GM12878 (cell line): ENCODE data around the gene CDK4. TPM values are rescaled to one million over a fixed set of nuclear protein-coding genes. Genes with fewer than 3 reads are reported as not detected.

Experiments
- ATAC-seq: fragments of 200-7000 bp; cut with Tn5 transposase; 3 replicates; pipeline ENCODE4 v1.9.1; 2020; ENCODE audit warnings: mild to moderate bottlenecking, moderate library complexity
- BruUV-seq: library from RNA; stranded (reverse); fragments of 400-500 nt; replicated peaks from 2 replicates; lab custom pipeline; 2021; lab: Mats Ljungman, UMichigan
- CTCF ChIA-PET: fragments of 300-600 bp; sonication (Branson Sonifier 250); formaldehyde crosslinking; extraction: SDS; loops from one replicate; lab custom pipeline; 2021; ENCODE audit warnings: inconsistent platforms; lab: Yijun Ruan, JAX
- POLR2A ChIA-PET: fragments of 350-600 bp; formaldehyde crosslinking; extraction: SDS; loops from one replicate; lab custom pipeline; 2021; ENCODE audit warnings: inconsistent platforms; lab: Charles Lee
- RAD21 ChIA-PET: fragments of 300-600 bp; sonication (Branson Sonifier 250); formaldehyde crosslinking; loops from one replicate; lab custom pipeline; 2023; ENCODE audit warnings: antibody characterized with exemption; ENCODE audit not compliant: unreplicated experiment; lab: Charles Lee
- SMC1A ChIA-PET: fragments of 300-600 bp; sonication (Branson Sonifier 250); formaldehyde crosslinking; loops from one replicate; lab custom pipeline; 2023; ENCODE audit not compliant: unreplicated experiment, uncharacterized antibody; lab: Charles Lee
- DNase-seq: peaks from one replicate; pipeline ENCODE4 v3.0.0-alpha.2; 2011; ENCODE audit warnings: low read depth, low spot score
- FAIRE-seq: peaks from 3 replicates; lab custom pipeline; 2011; peaks lifted over from hg19 to GRCh38; lab: Jason Lieb, UNC
- H2AFZ ChIP-seq: 2 replicates; pipeline ENCODE4 v1.6.0; 2011; ENCODE audit warnings: low read depth, low read length, control low read depth; ENCODE audit not compliant: control insufficient read depth
- H3K27ac ChIP-seq: 2 replicates; pipeline ENCODE4 v1.5.1; 2011; ENCODE audit warnings: control low read depth; ENCODE audit not compliant: control insufficient read depth, insufficient read depth
- H3K27me3 ChIP-seq, 2 experiments: replicated peaks in 1 of 2; 2 replicates each; pipeline versions ENCODE4 v1.6.0 to v1.6.1; 2011; ENCODE audit warnings: low read length in 1 of 2; ENCODE audit not compliant: control insufficient read depth in 2 of 2, insufficient read depth in 2 of 2
- H3K36me3 ChIP-seq, 2 experiments: 2 replicates each; pipeline ENCODE4 v1.5.1; 2011; ENCODE audit warnings: low read length in 1 of 2; ENCODE audit not compliant: control insufficient read depth in 2 of 2, insufficient read depth in 2 of 2
- H3K4me1 ChIP-seq: 2 replicates; pipeline ENCODE4 v1.6.1; 2011; ENCODE audit warnings: mild to moderate bottlenecking, low read length, moderate library complexity, mixed read lengths; ENCODE audit not compliant: control insufficient read depth, insufficient read depth
- H3K4me2 ChIP-seq: 2 replicates; pipeline ENCODE4 v1.6.0; 2011; ENCODE audit warnings: control low read depth; ENCODE audit not compliant: control insufficient read depth, insufficient read depth
- H3K4me3 ChIP-seq: fragments of 200-600 bp; sonication (generic); 2 replicates; pipeline ENCODE4 v1.5.1; 2016
- H3K79me2 ChIP-seq: 2 replicates; pipeline ENCODE4 v1.6.0; 2011; ENCODE audit warnings: low read length; ENCODE audit not compliant: control insufficient read depth, insufficient read depth
- H3K9ac ChIP-seq: 2 replicates; pipeline ENCODE4 v1.8.0; 2011; ENCODE audit warnings: low read length, control low read depth, mixed read lengths; ENCODE audit not compliant: control insufficient read depth, insufficient read depth
- H3K9me3 ChIP-seq: replicated peaks from 3 replicates; pipeline ENCODE4 v1.5.1; 2011; ENCODE audit warnings: mild to moderate bottlenecking, low read length; ENCODE audit not compliant: control insufficient read depth, insufficient read depth
- H4K20me1 ChIP-seq: 2 replicates; pipeline ENCODE4 v1.6.0; 2011; ENCODE audit not compliant: control insufficient read depth, insufficient read depth
- BRCA1 ChIP-seq: IDR thresholded peaks from 2 replicates; pipeline ENCODE4 v1.6.1; 2011; ENCODE audit warnings: low read depth, low read length, improper control_type of control experiment
- CEBPZ ChIP-seq: fragments of 150-350 bp; IDR thresholded peaks from 2 replicates; pipeline ENCODE4 v1.6.1; 2016; ENCODE audit warnings: low read depth, low read length
- E4F1 ChIP-seq: fragments of 450-650 bp; IDR thresholded peaks from 2 replicates; pipeline ENCODE4 v1.6.1; 2018; ENCODE audit warnings: borderline replicate concordance, mild to moderate bottlenecking; ENCODE audit not compliant: partially characterized antibody
- HDAC2 ChIP-seq: fragments of 200-600 bp; sonication (generic); IDR thresholded peaks from 2 replicates; pipeline ENCODE4 v1.6.1; 2017
- RELB ChIP-seq: fragments of 450-650 bp; IDR thresholded peaks from 2 replicates; pipeline ENCODE4 v1.6.1; 2017; ENCODE audit warnings: low read depth, mild to moderate bottlenecking, moderate library complexity
- USF1 ChIP-seq: IDR thresholded peaks from 2 replicates; pipeline ENCODE4 v1.6.1; 2011; ENCODE audit warnings: borderline replicate concordance, low read depth, mild to moderate bottlenecking, moderate library complexity, mixed read lengths, low read length; ENCODE audit not compliant: insufficient read depth; ENCODE audit errors: extremely low read length
- YY1 ChIP-seq: IDR thresholded peaks from 2 replicates; pipeline ENCODE4 v1.6.1; 2011; ENCODE audit warnings: low read depth, mild to moderate bottlenecking, low read length
- ZBTB11 ChIP-seq: fragments of 450-650 bp; formaldehyde crosslinking; IDR thresholded peaks from 2 replicates; pipeline ENCODE4 v1.5.0; 2022; ENCODE audit warnings: mild to moderate bottlenecking, missing genetic modification characterization
- WGBS: methylation state at CpG from one replicate; pipeline ENCODE4 v1.1.6; 2016; ENCODE audit warnings: low lambda C conversion rate; ENCODE audit not compliant: insufficient replicate concordance, insufficient coverage; ENCODE audit errors: missing lambda C conversion rate; 5-methylcytosine and 5-hydroxymethylcytosine counted together
- in situ Hi-C: fragments of 300-500 bp; cut with MboI; formaldehyde crosslinking; loops from 9 replicates; pipeline ENCODE4 v1.14.3; 2018; ENCODE audit warnings: mixed read lengths
- intact Hi-C: fragments of 100-400 bp; cut with micrococcal nuclease; formaldehyde crosslinking; loops from one replicate; pipeline ENCODE4 v1.14.2; 2022; ENCODE audit not compliant: unreplicated experiment
- polyA plus RNA-seq, 11 experiments: library from polyadenylated mRNA; depleted of rRNA in 4 of 11; unstranded in 6 of 11; stranded (reverse) in 5 of 11; fragments of >200 nt; fragmentation: Nextera tagmentation in 4 of 11; fragmentation: Illumina TruSeq in 1 of 11; extraction: Ambion mirVana in 4 of 11; extraction: Trizol in 1 of 11; gene quantifications; 1 replicate in 1 of 11; 2 replicates in 10 of 11; pipeline versions ENCODE4 v1.2.1 to v1.2.3, GENCODE V29; 2011 to 2016; ENCODE audit warnings: inconsistent platforms in 2 of 11, missing spikeins in 2 of 11, low read depth in 1 of 11
- total RNA-seq, 4 experiments: library from RNA; depleted of rRNA in 3 of 4; stranded (reverse); fragments of >200 nt in 3 of 4; fragmentation: Illumina TruSeq in 1 of 4; extraction: Trizol in 1 of 4; gene quantifications; 2 replicates each; pipeline versions ENCODE4 v1.2.1 to v1.2.3, GENCODE V29; 2013 to 2021

The CDK4 gene
- total and polyA plus RNA-seq, 10 of the 15 experiments (the other 5 are each of a cell fraction or from before 2014, with no cell fraction given) = 26.1 to 385 (median 221) TPM

GRCh38 chr12:57739914-57740538 lies 12.1 kb downstream of the CDK4 start:
- no peak for DNase-seq
- no peak overlapping the region for H3K9ac ChIP-seq
- no peak overlapping the region for H3K27ac ChIP-seq
- peaks cover 20% of the 10 kb centered on the region for H3K79me2 ChIP-seq
- intact Hi-C loops (loop anchor here (2.0 kb wide), 1 partner anchor 45 kb away; the partner anchor contains the start of gene OS9), in situ Hi-C loops (no loop called here)
- H4K20me1 ChIP-seq = no peaks in the 10 kb centered on the region
- ChIA-PET SMC1A (interaction anchor here (0.5 to 1.5 kb wide), 2 partner anchors 157 to 158 kb away, joined by 4 read pairs; no protein-coding TSS in a partner anchor), RAD21 (interaction anchor here (2.4 kb wide), 1 partner anchor 16 kb away, joined by 13 read pairs; no protein-coding TSS in a partner anchor), CTCF (interaction anchor here (1.1 to 3.8 kb wide), 4 partner anchors 20 to 156 kb away, joined by 3 to 22 read pairs (median 6); partner anchors contain the start of gene OS9), POLR2A (interaction anchor here (0.9 kb wide), 1 partner anchor 12 kb away, joined by 4 read pairs; the partner anchor contains the start of gene CDK4)
- no peak overlapping the region for H2AFZ ChIP-seq
- H3K4me1 ChIP-seq = peaks cover 18% of the 10 kb centered on the region
- BruUV-seq = no TSS peak
- no peaks in the 10 kb centered on the region for H3K36me3 ChIP-seq
- 66% methylated on average over 9 of the region's 10 CpGs for WGBS
- no peaks in the 10 kb centered on the region for H3K9me3 ChIP-seq
- no peak for FAIRE-seq
- peak overlapping the region; percentile 64 for H3K4me2 ChIP-seq
- ATAC-seq = no peak
- no peaks in the 10 kb centered on the region for H3K27me3 ChIP-seq
- no peak overlapping the region for H3K4me3 ChIP-seq
- TF ChIP-seq HDAC2 (no peak), ZBTB11 (CRISPR knock-in tag) (no peak), E4F1 (no peak), RELB (no peak), BRCA1 (no peak), CEBPZ (no peak), YY1 (no peak), USF1 (no peak)
